COR-L47 (cell line): ENCODE results near the gene SSPN.
"Not testable (repeated sequence)": the region's sequence is repeated elsewhere in the genome, so short reads cannot be mapped to it uniquely, and the experiment has no call there.

Experiments used
- DNase-seq: peaks from one replicate; lab custom pipeline; 2025; lab: John Stamatoyannopoulos, UW

Gene SSPN

GRCh38 chr12:26229910-26230309, 34.5 kb downstream of the SSPN start:
- DNase-seq = no peak

DNA sequence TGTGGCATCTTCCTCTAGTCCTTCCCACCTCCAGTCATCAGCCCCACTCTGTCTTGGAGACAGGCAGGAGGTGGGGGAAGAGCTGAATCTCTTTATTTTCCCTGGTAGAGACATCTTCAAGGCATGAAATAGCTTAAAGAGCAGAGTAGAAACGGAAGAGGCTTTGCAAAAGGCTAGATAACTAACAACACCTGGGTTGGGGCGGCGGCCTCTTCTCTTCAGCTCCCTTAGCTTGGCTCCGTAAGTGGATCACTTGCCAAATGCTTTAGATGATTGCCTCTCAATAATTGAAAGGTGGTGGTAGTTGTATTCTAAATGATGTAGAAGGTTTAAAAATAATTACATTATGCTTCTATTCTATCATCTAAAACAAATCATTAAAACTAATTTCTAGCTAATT, 36.1 kb downstream of the SSPN start:
- no peak for DNase-seq

DNA sequence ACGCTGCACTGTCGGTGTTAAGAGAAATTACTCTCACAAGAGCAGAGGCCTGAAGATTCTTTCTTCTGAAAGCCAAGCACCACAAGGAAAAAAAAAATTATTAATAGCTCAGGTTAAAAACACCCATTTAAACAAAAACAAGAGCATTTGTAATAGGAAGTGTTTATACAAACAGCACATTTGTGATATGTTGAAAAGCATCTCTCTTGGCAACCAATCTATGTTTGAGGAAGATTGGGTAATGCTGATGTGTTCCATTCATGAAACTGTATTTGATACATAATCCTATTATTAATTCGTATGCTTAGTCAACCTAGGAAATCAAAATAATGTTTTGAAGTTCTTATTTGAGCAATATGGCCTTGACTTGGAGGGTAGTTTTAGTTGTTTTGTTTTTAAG, 36.5 kb downstream of the SSPN start:
- DNase-seq = no peak

GRCh38 chr12:26233631-26234030, 38.3 kb downstream of the SSPN start:
- DNase-seq = no peak

- DNase-seq = not testable (repeated sequence)
These were observed 40.1 kb downstream of the SSPN start for GRCh38 chr12:26235465-26235864.

- no peak for DNase-seq
These were observed 43.2 kb downstream of the SSPN start for GRCh38 chr12:26238341-26239121.

- DNase-seq = no peak
These were observed 43.9 kb downstream of the SSPN start for GRCh38 chr12:26239122-26239851.

- DNase-seq = no peak
These were observed 44.8 kb downstream of the SSPN start for GRCh38 chr12:26239852-26240815.

- no peak for DNase-seq
These were observed 45.7 kb downstream of the SSPN start for GRCh38 chr12:26241080-26241479.

- no peak for DNase-seq
These were observed 47.3 kb downstream of the SSPN start for GRCh38 chr12:26242683-26243082.

- DNase-seq = no peak
These were observed 49.1 kb downstream of the SSPN start for GRCh38 chr12:26244503-26244902.

- DNase-seq = no peak
These were observed 50.0 kb downstream of the SSPN start for GRCh38 chr12:26245175-26245942.

- no peak for DNase-seq
These were observed 51.3 kb downstream of the SSPN start for GRCh38 chr12:26246483-26247164.

- DNase-seq = no peak
These were observed 52.5 kb downstream of the SSPN start for GRCh38 chr12:26247873-26248272.

DNA sequence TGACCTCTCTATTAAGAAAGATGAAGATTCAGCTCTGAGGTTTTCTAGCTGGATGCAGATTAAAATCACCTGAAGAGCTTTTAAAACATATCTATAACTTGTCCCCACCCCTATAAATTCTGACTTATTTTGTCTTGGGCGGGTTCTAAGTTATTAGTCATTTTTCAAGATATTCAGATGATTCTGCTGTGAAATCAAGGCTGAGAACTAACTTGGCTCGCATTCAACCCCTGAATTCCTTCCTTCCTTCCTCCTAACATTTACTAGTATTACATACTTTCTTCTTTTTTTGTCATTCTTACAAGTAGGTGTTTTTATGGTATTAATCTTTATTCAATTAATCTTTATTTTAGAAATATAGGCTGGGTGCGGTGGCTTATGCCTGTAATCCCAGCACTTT, 55.4 kb downstream of the SSPN start:
- DNase-seq = no peak

GRCh38 chr12:26251600-26251999, 56.2 kb downstream of the SSPN start:
- DNase-seq = no peak

GRCh38 chr12:26252946-26253345, 57.6 kb downstream of the SSPN start:
- DNase-seq = no peak

GRCh38 chr12:26255893-26256645, 60.7 kb downstream of the SSPN start:
- no peak for DNase-seq

GRCh38 chr12:26264215-26264838, 69.0 kb downstream of the SSPN start:
- DNase-seq = no peak

- DNase-seq = no peak
These were observed 70.2 kb downstream of the SSPN start for GRCh38 chr12:26265606-26266005.
